NCI-H526 (cell line): ENCODE data around the gene ITLN1.

Source experiments
- DNase-seq, 2 experiments: peaks; one replicate each; lab custom pipeline; 2025; lab: John Stamatoyannopoulos, UW

ITLN1 gene

GRCh38 chr1:160858097-160858496 is 26.9 kb downstream of the ITLN1 start:
- DNase-seq, result no peak

GRCh38 chr1:160855181-160855981 is 29.6 kb downstream of the ITLN1 start:
- DNase-seq, result no peak

- no peak for DNase-seq
These were observed 31.2 kb downstream of the ITLN1 start for GRCh38 chr1:160853754-160854153.

GRCh38 chr1:160853014-160853413 is 32.0 kb downstream of the ITLN1 start:
- DNase-seq, result no peak

GRCh38 chr1:160850993-160851392 is 34.0 kb downstream of the ITLN1 start:
- DNase-seq, result no peak

- DNase-seq, result no peak
These were observed 34.4 kb downstream of the ITLN1 start for GRCh38 chr1:160850541-160850940.

GRCh38 chr1:160846281-160846680 is 38.7 kb downstream of the ITLN1 start:
- DNase-seq, result no peak

GRCh38 chr1:160844447-160845232 is 40.3 kb downstream of the ITLN1 start:
- no peak for DNase-seq

DNA sequence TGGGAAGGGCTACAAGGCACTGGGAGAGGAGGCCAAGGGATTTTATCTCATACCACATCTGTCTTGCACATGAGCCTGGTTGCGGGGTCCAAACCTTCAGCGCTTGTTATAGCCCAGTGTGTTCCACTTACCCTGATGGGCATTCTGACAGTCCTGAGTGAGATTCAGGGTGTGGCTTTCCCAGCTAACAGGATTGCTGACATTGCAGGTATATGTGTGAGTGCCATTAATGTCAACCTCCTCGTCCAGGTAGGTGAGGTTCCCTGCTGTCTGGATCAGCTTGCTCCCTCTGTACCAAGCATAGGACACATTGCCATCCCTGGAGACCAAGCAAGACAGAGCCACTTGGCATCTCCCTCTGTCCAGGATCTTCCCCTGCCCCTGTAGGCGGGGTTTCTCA is 43.9 kb downstream of the ITLN1 start:
- no peak for DNase-seq

DNA sequence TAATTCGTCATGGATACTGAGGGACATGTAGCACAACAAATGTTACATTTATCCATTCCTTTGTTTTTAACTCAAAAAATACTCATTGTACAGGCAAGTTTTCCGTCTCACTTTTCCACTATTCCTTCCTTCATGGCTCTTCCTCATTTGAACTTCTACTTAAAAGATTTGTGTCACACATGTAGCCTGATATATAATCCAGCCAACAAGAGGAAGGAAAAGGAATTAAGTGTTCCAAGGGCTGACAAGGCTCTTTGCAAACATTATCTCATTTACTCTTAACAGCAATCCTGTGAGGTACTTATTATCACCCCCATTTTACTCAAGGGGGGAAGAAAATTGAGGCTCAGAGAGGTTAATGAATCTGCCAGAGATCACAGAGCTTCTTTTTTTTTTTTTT is 45.2 kb downstream of the ITLN1 start:
- DNase-seq, result no peak

- DNase-seq, result no peak
These were observed 46.1 kb downstream of the ITLN1 start for GRCh38 chr1:160838888-160839287.

DNA sequence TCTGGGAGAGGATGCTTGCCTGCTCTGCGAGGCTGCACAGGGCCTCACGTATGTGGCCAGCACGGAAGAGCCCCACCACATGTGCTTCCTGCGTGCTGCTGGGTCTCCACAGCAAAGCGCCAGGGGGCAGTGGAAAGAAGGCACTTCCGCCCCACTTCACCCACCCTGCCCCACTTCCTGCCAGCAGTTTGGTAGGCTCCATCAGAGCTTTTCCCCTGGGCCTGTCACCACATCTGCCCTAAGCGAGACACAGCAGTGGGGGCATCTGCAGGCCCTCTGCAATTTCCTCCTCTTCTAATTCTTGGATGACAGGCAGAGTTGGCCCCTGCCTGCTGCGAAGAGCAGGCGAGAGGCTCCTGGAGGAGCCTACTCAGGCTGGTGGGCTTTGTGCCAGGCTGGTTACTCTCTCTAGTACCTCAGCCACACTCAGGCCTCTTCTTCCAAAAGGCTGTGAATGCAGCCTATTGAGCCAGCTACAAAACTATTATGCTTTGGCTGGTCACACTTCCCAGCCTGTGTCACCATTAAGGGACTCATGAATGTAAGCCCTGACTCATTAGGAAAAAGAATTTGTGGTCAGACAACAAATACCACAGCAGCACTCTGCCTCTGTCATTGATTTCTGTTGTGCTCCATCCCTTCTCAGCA is 47.3 kb downstream of the ITLN1 start:
- no peak for DNase-seq

DNA sequence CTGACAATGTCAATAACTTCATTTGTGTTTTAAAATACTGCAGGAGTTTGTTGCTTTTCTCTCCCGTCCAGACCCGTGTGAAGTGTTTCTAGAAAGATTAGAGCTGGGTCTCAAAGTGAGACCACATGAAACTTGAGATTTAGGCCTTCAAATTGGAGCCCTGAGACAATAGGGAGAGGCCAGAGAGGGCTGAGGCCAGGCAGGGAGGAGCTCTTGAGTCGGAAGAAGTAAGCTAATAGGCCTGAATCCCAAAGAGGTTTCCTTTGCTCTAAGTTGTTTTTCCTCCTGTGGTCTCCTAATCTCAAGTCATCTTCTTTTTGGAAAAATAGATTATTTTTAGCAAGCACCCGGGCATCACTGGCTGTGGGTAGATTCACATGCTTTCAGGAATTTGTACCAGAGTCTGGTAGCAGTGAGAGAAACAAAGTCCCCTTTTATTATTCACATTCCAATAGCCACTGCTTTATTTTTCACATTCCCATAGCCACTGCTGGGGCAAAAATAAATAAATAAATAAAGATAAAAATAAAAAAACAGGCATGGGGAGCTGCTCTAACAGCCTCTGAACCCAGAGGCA is 47.9 kb downstream of the ITLN1 start:
- DNase-seq, result no peak

- no peak for DNase-seq
These were observed 48.4 kb downstream of the ITLN1 start for GRCh38 chr1:160836561-160836960.

GRCh38 chr1:160835751-160836150 is 49.2 kb downstream of the ITLN1 start:
- DNase-seq, result no peak

GRCh38 chr1:160834945-160835565 is 49.9 kb downstream of the ITLN1 start:
- DNase-seq, result peak in 1 of 2 experiments; percentile 63

DNA sequence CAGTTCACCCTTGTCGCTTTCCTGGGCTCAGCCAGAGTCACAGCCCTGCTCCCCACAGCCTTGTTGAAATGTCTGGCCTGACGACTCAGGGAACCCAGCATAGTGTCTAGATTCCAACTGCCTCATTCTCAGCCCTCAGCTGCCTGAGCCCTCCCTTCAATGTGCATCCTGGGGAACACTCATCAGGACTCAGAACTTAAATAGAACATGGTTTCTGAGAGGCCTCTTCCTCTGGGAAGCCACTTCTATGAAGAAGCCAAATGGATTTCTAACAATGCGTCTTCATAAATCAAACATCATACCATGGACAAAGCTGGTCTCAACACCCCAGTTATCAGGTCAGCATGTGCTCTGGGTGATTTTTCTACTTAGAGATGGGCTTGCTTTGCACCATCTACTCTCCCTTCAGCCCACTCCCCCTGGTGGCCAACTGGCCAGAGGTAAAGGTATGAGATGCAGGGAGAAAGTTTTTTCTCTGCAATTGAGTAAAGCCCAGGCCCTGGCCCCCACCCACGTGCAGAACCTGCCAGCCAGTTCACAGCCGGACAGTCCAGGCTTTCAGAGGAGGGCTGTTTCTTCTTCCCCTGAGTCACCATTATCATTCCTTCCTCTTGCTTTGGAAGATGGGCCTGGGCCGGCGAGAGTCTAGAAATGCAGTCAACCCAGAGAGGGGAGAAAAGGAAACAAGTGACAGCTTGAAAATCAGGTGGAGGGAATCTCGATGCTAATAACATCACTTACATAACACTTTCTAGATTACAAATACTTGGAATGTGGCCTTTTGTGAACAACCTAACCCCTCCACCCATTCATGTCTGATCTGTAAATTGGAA is 54.4 kb downstream of the ITLN1 start:
- DNase-seq, result peak; percentile 73 to 94

- no peak for DNase-seq
These were observed 55.2 kb downstream of the ITLN1 start for GRCh38 chr1:160829766-160830165.

GRCh38 chr1:160827418-160827817 is 57.6 kb downstream of the ITLN1 start:
- no peak for DNase-seq

GRCh38 chr1:160826546-160826945 is 58.4 kb downstream of the ITLN1 start:
- no peak for DNase-seq
